ENCODE measurements around the gene JMJD8.

- TF ChIP-seq CTCF (IDR thresholded peaks at IDR 0.05) (no peak), POLR2A (IDR thresholded peaks at IDR 0.05) (no peak)
These were observed 24.0 kb downstream of the JMJD8 start for GRCh38 chr16:660132-660458.
